ENCODE results near the gene DRD3.

DNA sequence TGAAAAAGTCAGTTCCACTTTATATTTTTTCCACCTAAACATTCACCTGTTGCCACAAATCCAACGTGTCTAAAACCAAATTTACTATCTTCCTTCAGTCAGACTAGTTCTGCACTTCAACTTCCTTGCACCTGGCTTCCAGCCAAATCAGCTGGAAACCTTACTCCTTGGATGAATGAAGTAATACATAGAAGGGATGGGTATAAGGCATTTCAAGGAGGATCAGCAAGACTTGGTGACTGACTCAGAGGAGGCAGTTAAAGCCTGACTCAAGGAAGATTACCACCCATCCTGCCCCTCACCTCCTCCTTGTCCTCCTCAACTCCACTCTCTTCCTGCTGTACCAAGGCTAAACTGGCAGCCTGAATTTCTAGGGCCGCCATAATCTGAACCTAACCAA lies 85.3 kb downstream of the DRD3 start:
- TF ChIP-seq, protein P1, sequence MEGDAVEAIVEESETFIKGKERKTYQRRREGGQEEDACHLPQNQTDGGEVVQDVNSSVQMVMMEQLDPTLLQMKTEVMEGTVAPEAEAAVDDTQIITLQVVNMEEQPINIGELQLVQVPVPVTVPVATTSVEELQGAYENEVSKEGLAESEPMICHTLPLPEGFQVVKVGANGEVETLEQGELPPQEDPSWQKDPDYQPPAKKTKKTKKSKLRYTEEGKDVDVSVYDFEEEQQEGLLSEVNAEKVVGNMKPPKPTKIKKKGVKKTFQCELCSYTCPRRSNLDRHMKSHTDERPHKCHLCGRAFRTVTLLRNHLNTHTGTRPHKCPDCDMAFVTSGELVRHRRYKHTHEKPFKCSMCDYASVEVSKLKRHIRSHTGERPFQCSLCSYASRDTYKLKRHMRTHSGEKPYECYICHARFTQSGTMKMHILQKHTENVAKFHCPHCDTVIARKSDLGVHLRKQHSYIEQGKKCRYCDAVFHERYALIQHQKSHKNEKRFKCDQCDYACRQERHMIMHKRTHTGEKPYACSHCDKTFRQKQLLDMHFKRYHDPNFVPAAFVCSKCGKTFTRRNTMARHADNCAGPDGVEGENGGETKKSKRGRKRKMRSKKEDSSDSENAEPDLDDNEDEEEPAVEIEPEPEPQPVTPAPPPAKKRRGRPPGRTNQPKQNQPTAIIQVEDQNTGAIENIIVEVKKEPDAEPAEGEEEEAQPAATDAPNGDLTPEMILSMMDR (IDR thresholded peaks at IDR 0.05; ENCODE audit: insufficient read depth, low read length) = no peak
- TF ChIP-seq POLR2AphosphoS5 (IDR thresholded peaks at IDR 0.05; ENCODE audit: low read depth) = no peak
